ENCODE measurements around the gene TRIM14.
"Not testable (repeated sequence)": the region's sequence is repeated elsewhere in the genome, so short reads cannot be mapped to it uniquely, and the experiment has no call there.

The TRIM14 gene

GRCh38 chr9:98104445-98104881 is 14.6 kb downstream of the TRIM14 start:
- DNase-seq = no peak

- DNase-seq = no peak
Observed at GRCh38 chr9:98101868-98102273, 17.2 kb downstream of the TRIM14 start.

- no peak for DNase-seq
Observed at GRCh38 chr9:98101416-98101815, 17.6 kb downstream of the TRIM14 start.

DNA sequence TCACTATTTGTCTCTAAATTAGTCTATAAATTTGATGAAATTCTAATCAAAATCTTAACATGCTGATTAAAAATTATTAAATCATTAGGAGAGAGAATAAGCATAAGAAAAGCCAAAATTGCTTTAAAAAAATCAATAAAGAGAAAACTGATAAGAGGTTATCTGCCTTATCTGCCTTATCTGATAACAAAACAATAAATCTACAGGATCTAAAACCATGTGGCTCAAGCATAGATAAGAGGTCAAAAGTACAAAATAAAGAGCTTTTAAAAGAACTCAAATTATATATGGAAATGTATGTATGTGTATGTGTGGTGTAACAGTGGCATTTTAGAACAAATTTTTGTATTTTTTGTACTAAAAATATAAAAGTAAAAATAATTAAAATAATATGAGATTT is 18.6 kb downstream of the TRIM14 start:
- no peak for DNase-seq

DNA sequence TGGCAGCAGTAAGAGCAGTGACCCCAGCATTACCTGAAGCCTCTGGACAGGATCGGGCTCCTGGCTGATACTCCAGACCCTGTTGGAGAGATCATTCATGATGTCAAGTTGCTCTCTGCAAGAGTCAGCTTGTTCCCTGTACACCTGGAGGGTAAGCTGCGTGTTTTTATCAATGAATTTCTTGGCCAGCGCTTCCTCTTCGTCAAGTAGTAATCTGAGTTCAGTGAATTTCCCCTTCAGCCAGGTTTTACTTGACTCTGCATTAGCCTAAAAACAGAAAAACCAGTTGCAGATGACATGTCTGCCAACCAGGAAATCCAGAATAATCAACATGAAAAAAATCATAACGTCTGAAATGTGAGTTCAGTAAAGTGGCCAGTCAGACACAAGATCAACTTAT is 19.1 kb downstream of the TRIM14 start:
- DNase-seq = peak; percentile 71

- no peak for DNase-seq
Observed at GRCh38 chr9:98099346-98099745, 19.7 kb downstream of the TRIM14 start.

GRCh38 chr9:98097836-98098235 is 21.2 kb downstream of the TRIM14 start:
- DNase-seq = no peak

- no peak for DNase-seq
Observed at GRCh38 chr9:98096091-98096490, 22.9 kb downstream of the TRIM14 start.

DNA sequence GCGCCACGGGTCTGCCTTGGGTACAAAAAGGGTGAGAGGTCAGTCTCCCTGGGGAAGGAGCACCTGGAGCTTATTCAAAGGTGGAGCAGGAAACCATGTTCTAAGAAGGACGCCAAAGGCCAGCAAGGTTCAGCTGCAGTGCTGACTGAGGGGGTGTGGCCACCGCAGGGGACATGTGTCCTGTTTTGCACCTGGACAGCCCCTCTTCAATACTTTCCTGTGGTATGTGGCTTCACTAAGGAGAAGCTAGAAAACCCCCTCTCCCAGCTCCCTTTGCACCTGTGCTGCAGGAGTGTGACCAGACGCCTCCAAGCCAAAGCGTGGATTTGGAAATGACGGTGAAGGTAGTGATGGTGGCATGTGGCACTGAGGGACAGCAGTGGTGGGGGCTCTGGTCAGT is 23.6 kb downstream of the TRIM14 start:
- DNase-seq = no peak

DNA sequence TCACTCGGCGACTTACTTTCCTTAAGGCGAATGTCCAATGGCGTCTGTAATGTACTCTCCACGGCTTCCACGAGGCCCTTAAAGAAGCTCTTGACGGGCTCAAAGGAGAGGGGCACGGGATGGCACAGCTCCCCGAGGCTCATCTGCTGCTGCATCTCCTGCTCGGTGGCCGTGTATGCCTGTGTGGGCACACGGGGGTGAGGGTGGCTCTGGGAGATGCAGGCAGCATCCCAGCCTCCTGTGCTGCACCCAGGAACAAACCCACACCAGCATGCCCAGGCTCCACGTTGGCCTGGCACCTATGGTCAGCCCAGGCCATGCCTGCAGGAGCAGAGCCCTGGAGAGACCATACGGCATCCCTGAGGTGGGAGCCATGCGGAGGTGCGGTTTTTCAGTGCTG is 24.2 kb downstream of the TRIM14 start:
- no peak for DNase-seq

DNA sequence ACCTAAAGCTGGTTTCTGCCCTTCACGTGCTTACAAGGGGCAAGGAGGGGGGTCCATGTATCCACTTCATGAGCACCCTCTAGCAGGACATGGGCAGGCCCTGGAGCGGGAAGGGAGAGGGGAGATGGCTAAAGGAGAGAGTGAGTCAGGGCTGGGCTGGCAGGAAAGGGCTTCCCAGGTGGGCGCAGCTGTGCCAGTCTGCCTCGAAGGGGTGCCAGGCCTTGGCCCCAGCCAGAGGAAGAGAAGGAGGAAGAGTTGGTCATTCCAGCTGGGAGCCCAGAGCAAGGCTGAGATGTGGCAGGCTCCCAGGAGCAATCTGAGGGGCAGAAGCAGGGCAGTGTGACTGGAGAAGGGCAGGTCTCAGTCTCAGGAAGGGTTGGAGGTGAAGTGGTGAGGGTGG is 24.7 kb downstream of the TRIM14 start:
- no peak for DNase-seq

DNA sequence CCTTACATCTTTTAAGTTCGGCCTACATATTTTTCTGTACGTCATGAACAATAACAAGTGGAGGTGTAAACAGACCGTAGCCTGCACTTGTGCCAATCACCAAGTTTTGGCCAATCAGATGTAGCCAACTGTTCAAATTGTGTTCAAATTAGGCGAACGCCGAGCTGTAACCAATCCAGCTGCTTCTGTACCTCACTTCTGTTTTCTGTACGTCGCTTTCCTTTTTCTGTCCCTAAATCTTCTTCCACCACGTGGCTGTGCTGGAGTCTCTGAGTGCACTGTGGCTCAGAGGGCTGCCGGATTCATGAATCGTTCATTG is 26.4 kb downstream of the TRIM14 start:
- no peak for DNase-seq

- DNase-seq = no peak
Observed at GRCh38 chr9:98091735-98092612, 27.0 kb downstream of the TRIM14 start.

- DNase-seq = not testable (repeated sequence)
Observed at GRCh38 chr9:98090674-98091073, 28.3 kb downstream of the TRIM14 start.

DNA sequence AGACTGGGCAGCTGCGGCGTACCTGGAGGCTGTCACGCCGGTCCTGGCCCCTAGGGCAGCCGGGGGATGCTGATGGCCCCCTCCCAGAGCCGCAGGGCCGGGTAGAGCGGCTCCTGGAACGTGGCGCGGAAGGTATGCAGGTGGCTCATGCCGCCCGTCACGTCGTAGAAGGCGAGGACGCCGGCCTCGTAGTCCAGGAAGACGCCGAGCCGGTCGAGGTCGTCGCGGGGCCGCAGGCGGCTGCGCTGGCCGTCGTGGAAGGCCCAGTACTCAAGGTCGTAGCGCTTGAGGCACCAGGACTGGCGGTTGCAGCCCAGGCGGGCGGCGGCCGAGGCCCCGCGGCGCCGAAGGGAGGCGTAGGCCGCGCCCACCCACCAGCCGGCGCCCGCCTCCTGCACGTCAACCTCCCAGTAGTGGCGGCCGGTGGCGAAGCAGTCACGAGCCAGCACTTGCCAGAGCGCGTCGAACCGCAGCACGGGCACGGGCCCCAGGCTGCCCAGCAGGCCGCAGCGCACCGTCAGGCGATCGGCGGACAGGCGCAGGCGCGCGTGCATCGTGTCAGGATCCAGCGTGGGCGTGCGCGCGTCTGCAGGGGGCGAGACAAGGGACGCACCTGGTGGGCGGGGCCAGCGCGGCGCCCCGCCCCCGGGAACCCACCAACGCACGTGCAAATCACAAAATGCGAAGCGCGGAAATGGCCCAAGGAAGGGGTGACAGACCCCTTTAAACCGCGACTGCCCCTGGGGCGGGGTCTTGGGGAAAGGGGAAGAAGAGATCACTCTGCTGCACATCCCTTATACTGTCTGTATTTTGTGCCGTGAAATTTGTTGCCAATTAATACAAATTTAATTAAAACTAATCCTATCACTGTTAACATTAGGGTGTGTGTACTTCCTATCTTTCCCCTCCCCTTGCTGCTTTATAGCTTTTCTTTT is 31.3 kb downstream of the TRIM14 start:
- no peak for DNase-seq

- no peak for DNase-seq
Observed at GRCh38 chr9:98086461-98086860, 32.6 kb downstream of the TRIM14 start.

- no peak for DNase-seq
Observed at GRCh38 chr9:98085944-98086343, 33.1 kb downstream of the TRIM14 start.

DNA sequence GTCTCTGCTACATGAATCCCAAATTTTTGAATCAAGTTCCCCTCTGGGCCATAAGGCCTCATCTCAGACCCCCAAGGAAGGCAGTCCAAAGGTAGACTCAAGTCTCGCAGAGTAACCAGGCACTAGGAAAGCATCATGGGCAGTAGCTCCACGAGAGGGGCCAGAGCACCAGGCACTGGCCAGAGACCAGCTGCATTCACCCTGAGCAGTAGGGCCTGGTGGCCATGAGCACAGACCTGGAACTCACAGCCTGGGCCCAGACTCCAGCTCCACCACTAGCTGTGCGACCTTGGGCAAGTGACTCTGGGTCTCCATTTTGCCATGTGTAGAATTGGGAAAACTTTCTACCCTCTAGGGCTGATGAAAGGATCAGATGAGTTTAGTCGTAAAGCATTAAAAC is 34.0 kb downstream of the TRIM14 start:
- no peak for DNase-seq

- DNase-seq = no peak
Observed at GRCh38 chr9:98084396-98084795, 34.6 kb downstream of the TRIM14 start.

DNA sequence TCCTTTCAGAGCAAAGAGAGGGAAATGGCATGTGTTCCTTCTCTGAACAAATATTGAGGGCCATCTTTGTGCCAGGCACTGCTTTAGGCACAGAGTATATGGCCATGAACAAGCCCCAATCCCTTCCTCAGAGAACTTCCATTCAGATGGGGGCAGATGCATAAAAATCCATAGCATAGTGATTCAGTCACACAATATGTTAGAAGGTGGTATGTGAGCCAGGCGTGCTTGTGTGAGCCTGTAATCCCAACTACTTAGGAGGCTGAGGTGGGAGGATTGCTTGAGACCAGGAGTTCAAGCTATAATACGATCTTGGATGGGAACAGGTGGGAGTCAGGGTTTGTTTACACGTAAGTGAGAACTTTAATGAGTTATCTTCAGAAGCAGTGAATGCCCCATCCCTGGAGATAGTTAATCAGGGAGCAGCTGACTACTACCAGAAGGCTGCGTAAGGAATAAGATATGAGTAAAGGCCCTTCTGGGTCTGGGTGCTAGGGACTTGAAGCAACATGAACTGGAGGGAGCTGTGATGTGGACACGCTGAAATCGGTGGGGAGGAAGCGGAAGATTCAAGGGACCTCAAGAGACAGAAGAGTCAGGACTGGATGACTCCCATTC is 35.3 kb downstream of the TRIM14 start:
- DNase-seq = no peak

GRCh38 chr9:98083061-98083501 is 35.9 kb downstream of the TRIM14 start:
- no peak for DNase-seq

- DNase-seq = no peak
Observed at GRCh38 chr9:98081477-98082219, 37.4 kb downstream of the TRIM14 start.

DNA sequence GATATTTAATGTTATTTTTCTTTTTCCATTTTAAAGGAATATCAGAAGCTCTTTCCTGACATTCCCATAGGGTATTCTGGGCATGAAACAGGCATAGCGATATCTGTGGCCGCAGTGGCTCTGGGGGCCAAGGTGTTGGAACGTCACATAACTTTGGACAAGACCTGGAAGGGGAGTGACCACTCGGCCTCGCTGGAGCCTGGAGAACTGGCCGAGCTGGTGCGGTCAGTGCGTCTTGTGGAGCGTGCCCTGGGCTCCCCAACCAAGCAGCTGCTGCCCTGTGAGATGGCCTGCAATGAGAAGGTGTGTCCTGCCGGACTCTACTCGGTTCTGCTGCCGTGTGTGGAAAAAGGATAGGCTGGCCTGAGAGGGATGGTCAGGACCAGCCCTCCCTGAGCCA is 38.2 kb downstream of the TRIM14 start:
- DNase-seq = no peak

Data from NCI-H1105 (cell line).